ENCODE results near the gene GPS2.

Gene GPS2

GRCh38 chr17:7322520-7323194, 7.5 kb upstream of the GPS2 start:
- H3K4me3 ChIP-seq (ENCODE audit: low read depth, low read length) = no peak overlapping the region
- TF ChIP-seq CTCF (IDR thresholded peaks at IDR 0.05; ENCODE audit: low read depth, low read length) = no peak

- TF ChIP-seq CTCF (IDR thresholded peaks at IDR 0.05; ENCODE audit: low read depth, low read length) = no peak
Observed at GRCh38 chr17:7321466-7321865, 6.3 kb upstream of the GPS2 start.

GRCh38 chr17:7318121-7318860, 3.1 kb upstream of the GPS2 start:
- TF ChIP-seq CTCF (IDR thresholded peaks at IDR 0.05; ENCODE audit: low read depth, low read length) = no peak

More at GRCh38 chr17:7321466-7321865, 6.3 kb upstream of the GPS2 start:
- H3K4me3 ChIP-seq (ENCODE audit: low read depth, low read length) = no peak overlapping the region

GRCh38 chr17:7317161-7317803, 2.1 kb upstream of the GPS2 start:
- no peak overlapping the region for H3K4me3 ChIP-seq (ENCODE audit: low read depth, low read length)
- no peak for TF ChIP-seq CTCF (IDR thresholded peaks at IDR 0.05; ENCODE audit: low read depth, low read length)

More at GRCh38 chr17:7318121-7318860, 3.1 kb upstream of the GPS2 start:
- no peak overlapping the region for H3K4me3 ChIP-seq (ENCODE audit: low read depth, low read length)

- no peak for TF ChIP-seq CTCF (IDR thresholded peaks at IDR 0.05; ENCODE audit: low read depth, low read length)
- H3K4me3 ChIP-seq (ENCODE audit: low read depth, low read length) = peak overlapping the region; percentile 86
Observed at GRCh38 chr17:7315570-7316235, 543 bp upstream of the GPS2 start.

- H3K4me3 ChIP-seq (ENCODE audit: low read depth, low read length) = peak overlapping the region; percentile 86
- no peak for TF ChIP-seq CTCF (IDR thresholded peaks at IDR 0.05; ENCODE audit: low read depth, low read length)
Observed at GRCh38 chr17:7313890-7314718, 1.1 kb downstream of the GPS2 start.
